D721Med (cell line): ENCODE measurements around the gene MEI4.
"Not testable (repeated sequence)": the region's sequence is repeated elsewhere in the genome, so short reads cannot be mapped to it uniquely, and the experiment has no call there.

Source experiments
- DNase-seq: peaks from one replicate; pipeline ENCODE4 v3.0.0; 2011; ENCODE audit warnings: low spot score; ENCODE audit not compliant: insufficient read length
- FAIRE-seq: peaks from 2 replicates; lab custom pipeline; 2011; peaks lifted over from hg19 to GRCh38; lab: Jason Lieb, UNC
- CTCF ChIP-seq: IDR thresholded peaks from 2 replicates; pipeline ENCODE4 v1.5.1; 2012; ENCODE audit warnings: mild to moderate bottlenecking, control low read depth; ENCODE audit not compliant: insufficient read depth; ENCODE audit errors: missing control alignments

MEI4 gene

GRCh38 chr6:77674211-77674610 is 21.4 kb downstream of the MEI4 start:
- TF ChIP-seq CTCF: no peak
- no peak for FAIRE-seq
- no peak for DNase-seq

DNA sequence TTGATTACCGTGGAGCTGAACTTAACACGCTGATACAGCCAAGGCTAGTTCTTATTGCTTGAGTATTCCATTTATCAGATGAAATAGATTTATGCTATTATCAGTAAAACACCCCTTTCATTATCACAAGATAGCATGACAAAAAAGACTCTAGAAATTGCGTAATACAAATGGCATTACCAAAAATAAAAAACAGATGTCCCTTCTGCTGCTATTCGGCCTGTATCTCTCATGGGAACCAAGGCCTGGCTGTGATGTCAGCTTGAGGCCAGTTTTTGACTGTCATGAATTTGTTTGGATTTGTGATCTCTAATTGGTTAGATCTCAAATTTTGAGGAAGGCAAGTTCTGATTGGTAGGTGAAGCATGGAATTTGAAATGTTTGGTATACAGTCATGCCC is 25.2 kb downstream of the MEI4 start:
- DNase-seq (no peak), FAIRE-seq (no peak)
- TF ChIP-seq CTCF: no peak

DNA sequence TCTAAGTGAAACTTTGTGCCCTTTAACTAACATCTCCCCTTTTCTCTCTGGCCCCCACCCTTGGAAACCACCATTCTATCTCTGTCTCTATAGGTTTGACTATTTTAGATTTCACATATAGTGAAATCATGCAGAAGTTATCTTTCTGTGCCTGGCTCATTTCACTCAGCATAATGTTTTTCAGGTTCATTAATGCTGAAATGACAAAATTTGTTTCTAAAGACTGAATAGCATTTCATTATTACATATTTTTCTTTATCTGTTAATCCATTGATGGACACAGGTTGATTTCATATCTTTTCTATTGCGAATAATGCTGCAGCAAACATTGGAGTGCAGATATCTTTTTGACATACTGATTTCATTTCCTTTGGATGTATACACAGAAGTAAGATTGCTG is 30.7 kb downstream of the MEI4 start:
- DNase-seq (no peak), FAIRE-seq (no peak)
- no peak for TF ChIP-seq CTCF

DNA sequence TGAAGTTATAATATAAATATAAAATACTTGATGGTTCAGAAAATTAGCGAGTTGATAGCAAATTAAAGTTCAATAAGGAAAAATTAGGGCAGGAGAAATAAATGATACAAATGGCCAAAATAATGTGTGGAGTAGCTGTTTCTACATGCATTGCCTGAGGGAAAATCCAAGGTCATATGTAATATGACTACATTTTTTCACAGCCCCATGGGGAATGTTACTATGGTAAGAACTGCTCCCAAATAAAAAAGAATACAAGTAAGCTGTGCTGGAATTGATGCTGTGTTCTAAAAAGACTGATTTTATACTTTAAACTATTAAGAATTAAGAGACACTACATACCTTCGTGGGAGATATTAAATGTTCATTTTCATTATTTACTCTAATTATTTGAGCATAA is 34.1 kb downstream of the MEI4 start:
- no peak for TF ChIP-seq CTCF
- FAIRE-seq (no peak), DNase-seq (no peak)

GRCh38 chr6:77688649-77689048 is 35.8 kb downstream of the MEI4 start:
- no peak for FAIRE-seq
- no peak for TF ChIP-seq CTCF
- no peak for DNase-seq

DNA sequence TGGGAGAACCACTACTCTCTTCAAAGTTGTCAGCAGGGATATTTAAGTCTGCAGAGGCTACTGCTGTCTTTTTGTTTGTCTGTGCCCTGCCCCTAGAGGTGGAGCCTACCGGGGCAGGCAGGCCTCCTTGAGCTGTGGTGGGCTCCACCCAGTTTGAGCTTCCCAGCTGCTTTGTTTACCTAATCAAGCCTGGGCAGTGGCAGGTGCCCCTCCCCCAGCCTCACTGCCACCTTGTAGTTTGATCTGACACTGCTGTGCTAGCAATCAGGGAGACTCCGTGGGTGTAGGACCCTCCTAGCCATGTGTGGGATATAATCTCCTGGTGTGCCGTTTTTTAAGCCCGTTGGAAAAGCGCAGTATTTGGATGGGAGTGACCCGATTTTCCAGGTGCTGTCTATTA is 47.3 kb downstream of the MEI4 start:
- not testable (repeated sequence) for DNase-seq, FAIRE-seq

DNA sequence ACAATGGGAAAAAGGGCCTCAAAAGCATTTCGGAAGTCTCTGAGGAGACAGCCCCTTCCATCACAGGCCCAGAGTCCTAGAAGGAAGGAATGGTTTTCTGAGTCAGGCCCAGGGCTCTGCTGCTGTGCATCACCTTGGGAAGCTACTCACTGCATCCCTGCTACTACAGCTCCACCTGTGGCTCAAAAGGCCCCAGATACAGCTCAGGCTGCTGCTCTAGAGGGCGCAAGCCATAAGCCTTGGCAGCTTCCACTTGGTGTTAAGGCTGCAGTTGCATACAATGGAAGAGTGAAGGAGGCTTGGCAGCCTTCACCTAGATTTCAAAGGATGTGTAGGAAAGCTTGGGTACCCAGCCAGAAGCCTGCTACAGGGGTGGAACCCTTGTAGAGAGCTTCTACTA is 54.8 kb downstream of the MEI4 start:
- FAIRE-seq: no peak
- TF ChIP-seq CTCF: no peak
- no peak for DNase-seq

DNA sequence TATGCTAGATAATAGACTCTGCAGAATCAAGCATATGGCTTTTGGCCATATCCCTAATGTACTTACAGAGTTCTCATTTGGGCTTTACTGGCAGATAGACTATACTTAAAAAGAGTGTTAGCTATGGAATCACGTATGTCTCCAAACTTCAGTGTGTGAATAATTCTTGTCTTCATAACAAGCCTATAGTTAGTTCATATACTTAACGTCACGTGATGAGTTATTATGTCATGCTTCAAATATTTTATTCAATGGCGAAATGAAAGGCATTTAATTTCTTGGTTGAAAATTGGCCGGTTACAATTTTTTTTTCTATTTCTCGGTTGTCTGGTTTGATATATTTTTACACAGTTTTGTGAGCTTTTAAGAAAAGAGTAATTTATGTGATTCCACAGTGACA is 62.7 kb downstream of the MEI4 start:
- FAIRE-seq (no peak), DNase-seq (no peak)
- no peak for TF ChIP-seq CTCF
